ENCODE results near the gene ZNF579. TPM values are rescaled to one million over a fixed set of nuclear protein-coding genes. Genes with fewer than 3 reads are reported as not detected.
"Not testable (repeated sequence)": the region's sequence is repeated elsewhere in the genome, so short reads cannot be mapped to it uniquely, and the experiment has no call there.

ZNF579 gene
- total RNA-seq, 1 donor from 2014 or later: 10.9 TPM

DNA sequence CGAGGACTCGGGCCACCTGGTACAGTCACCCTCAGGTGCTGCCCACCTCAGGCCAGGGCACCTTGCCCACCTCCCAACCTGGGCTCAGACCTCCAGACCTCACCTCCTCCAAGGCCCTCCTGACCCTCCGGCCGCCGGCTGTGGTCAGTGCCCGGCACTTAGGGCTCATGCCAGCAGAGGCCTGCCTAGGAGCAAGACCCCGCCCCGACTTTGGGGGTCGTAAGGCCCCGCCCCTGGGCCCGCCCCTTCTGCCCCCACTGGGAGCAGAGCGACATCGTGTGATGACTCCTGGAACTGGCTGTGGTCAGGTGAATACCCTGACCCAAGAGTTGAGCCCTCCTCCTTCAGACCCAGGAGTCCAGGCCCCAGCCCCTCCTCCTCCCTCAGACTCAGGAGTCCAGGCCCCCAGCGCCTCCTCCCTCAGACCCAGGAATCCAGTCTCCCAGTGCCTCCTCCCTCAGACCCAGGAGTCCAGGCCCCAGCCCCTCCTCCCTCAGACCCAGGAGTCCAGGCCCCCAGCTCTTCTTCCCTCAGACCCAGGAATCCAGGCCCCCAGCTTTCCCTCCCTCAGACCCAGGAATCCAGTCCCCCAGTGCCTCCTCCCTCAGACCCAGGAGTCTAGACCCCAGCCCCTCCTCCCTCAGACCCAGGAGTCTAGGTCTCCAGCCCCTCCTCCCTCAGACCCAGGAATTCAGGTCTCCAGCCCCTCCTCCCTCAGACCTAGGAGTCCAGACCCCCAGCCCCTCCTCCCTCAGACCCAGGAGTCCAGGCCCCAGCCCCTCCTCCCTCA lies 43.5 kb downstream of the ZNF579 start, which contains the start of gene SBK2:
TSS of gene SBK2 (minus strand) at position 183 of the 790 bp plus-strand sequence. CDS start 839 bp downstream, outside the sequence.
- H3K27ac Mint-ChIP-seq: no peak within 1 kb of the TSS
- no peaks in the 10 kb centered on the region for H3K36me3 Mint-ChIP-seq (ENCODE audit: low read depth)
- TF ChIP-seq, protein P1, sequence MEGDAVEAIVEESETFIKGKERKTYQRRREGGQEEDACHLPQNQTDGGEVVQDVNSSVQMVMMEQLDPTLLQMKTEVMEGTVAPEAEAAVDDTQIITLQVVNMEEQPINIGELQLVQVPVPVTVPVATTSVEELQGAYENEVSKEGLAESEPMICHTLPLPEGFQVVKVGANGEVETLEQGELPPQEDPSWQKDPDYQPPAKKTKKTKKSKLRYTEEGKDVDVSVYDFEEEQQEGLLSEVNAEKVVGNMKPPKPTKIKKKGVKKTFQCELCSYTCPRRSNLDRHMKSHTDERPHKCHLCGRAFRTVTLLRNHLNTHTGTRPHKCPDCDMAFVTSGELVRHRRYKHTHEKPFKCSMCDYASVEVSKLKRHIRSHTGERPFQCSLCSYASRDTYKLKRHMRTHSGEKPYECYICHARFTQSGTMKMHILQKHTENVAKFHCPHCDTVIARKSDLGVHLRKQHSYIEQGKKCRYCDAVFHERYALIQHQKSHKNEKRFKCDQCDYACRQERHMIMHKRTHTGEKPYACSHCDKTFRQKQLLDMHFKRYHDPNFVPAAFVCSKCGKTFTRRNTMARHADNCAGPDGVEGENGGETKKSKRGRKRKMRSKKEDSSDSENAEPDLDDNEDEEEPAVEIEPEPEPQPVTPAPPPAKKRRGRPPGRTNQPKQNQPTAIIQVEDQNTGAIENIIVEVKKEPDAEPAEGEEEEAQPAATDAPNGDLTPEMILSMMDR (IDR thresholded peaks at IDR 0.05): no peak
- ATAC-seq (ENCODE audit: low read depth) (no peak), DNase-seq (no peak)
- ChIA-PET POLR2A (no interaction called here), CTCF (interaction anchor here (0.6 kb wide), 1 partner anchor 21 kb away, joined by 3 read pairs; no protein-coding TSS in a partner anchor)
- intact Hi-C loops (cut with micrococcal nuclease): no loop called here
- H3K4me1 Mint-ChIP-seq: no peaks in the 10 kb centered on the region
- no peaks in the 10 kb centered on the region for H3K9me3 Mint-ChIP-seq
- H3K4me3 Mint-ChIP-seq: no peak within 1 kb of the TSS
- peaks cover 3% of the 10 kb centered on the region for H3K27me3 Mint-ChIP-seq

DNA sequence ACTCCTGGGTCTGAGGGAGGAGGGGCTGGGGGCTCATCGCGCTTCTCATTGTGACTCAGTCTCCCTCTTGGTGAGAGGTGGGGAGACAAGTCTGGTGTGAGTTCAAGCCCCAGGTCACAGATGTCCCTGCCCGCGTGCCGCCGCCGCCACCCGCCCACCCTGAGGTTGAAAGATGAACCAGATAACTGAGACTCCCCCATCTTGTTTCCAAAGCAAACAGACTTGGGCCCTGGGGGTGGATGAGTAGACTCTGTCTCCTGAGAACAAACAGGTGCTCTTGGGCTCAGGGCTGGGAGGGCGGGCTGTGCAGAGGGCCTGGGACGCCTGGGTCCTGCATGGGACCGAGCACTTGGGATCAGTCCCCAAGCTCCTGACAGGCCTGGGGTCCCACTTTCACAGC lies 44.3 kb downstream of the ZNF579 start:
- DNase-seq: no peak
- Mint-ChIP-seq H3K36me3 (ENCODE audit: low read depth) (no peaks in the 10 kb centered on the region), H3K27me3 (no peaks in the 10 kb centered on the region), H3K4me1 (no peaks in the 10 kb centered on the region), H3K4me3 (no peak overlapping the region), H3K27ac (no peak overlapping the region), H3K9me3 (no peaks in the 10 kb centered on the region)
- CTCF ChIA-PET: no interaction called here
- intact Hi-C loops (cut with micrococcal nuclease): no loop called here
- no peak for ATAC-seq (ENCODE audit: low read depth)
- POLR2A ChIA-PET: no interaction called here
- TF ChIP-seq, protein P1 (IDR thresholded peaks at IDR 0.05): no peak

DNA sequence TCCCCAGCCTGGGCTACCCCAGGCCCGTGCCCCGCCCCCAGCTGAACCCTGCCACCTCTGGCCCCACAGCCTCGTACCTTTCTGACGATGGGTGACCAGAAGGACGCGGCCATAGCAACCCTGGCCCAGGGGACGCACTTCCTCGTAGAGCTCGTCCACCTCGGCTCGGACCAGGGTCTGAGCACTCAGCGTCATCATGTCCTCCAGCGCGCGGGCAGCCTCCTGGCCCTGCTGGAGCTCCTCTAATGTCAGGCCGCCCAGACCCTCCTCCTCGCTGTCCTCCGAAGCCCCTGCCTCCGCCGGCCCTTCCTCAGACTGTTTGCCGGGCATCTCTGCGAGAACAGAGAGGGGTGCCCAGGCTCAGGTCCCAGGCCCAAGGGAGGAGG lies 44.7 kb downstream of the ZNF579 start:
- Mint-ChIP-seq H3K4me1 (no peaks in the 10 kb centered on the region), H3K4me3 (no peak overlapping the region), H3K27me3 (no peaks in the 10 kb centered on the region), H3K9me3 (no peaks in the 10 kb centered on the region), H3K36me3 (ENCODE audit: low read depth) (no peaks in the 10 kb centered on the region), H3K27ac (no peak overlapping the region)
- DNase-seq (no peak), ATAC-seq (ENCODE audit: low read depth) (no peak)
- TF ChIP-seq, protein P1 (IDR thresholded peaks at IDR 0.05): no peak
- POLR2A ChIA-PET: no interaction called here
- CTCF ChIA-PET: no interaction called here
- intact Hi-C loops (cut with micrococcal nuclease): no loop called here

- no peaks in the 10 kb centered on the region for H3K27me3 Mint-ChIP-seq
- no peak for DNase-seq
- CTCF ChIA-PET: no interaction called here
- TF ChIP-seq, protein P1 (IDR thresholded peaks at IDR 0.05): no peak
- no peaks in the 10 kb centered on the region for H3K9me3 Mint-ChIP-seq
- intact Hi-C loops (cut with micrococcal nuclease): no loop called here
- no peak overlapping the region for H3K27ac Mint-ChIP-seq
- POLR2A ChIA-PET: interaction anchor here (0.7 kb wide), 1 partner anchor 1121 kb away, joined by 4 read pairs; no protein-coding TSS in a partner anchor
- no peaks in the 10 kb centered on the region for H3K4me1 Mint-ChIP-seq
- no peaks in the 10 kb centered on the region for H3K36me3 Mint-ChIP-seq (ENCODE audit: low read depth)
- no peak for ATAC-seq (ENCODE audit: low read depth)
- no peak overlapping the region for H3K4me3 Mint-ChIP-seq
Measured at GRCh38 chr19:55535173-55535964, 45.3 kb downstream of the ZNF579 start.

- H3K4me1 Mint-ChIP-seq; H3K9me3 Mint-ChIP-seq; H3K27ac Mint-ChIP-seq; ATAC-seq (ENCODE audit: low read depth); H3K4me3 Mint-ChIP-seq; H3K36me3 Mint-ChIP-seq (ENCODE audit: low read depth); DNase-seq; H3K27me3 Mint-ChIP-seq; POLR2A ChIA-PET; CTCF ChIA-PET; intact Hi-C loops (cut with micrococcal nuclease): not testable (repeated sequence)
Measured at GRCh38 chr19:55534280-55534679, 46.4 kb downstream of the ZNF579 start.

Data from activated B cell treated with CpG ODN at 0.5 μM for 24 hours (primary cell).